ENCODE measurements around the gene RASSF4.
A peak's percentile ranks its signal among the peaks of the same experiment; 100 is the strongest.

Gene RASSF4

DNA sequence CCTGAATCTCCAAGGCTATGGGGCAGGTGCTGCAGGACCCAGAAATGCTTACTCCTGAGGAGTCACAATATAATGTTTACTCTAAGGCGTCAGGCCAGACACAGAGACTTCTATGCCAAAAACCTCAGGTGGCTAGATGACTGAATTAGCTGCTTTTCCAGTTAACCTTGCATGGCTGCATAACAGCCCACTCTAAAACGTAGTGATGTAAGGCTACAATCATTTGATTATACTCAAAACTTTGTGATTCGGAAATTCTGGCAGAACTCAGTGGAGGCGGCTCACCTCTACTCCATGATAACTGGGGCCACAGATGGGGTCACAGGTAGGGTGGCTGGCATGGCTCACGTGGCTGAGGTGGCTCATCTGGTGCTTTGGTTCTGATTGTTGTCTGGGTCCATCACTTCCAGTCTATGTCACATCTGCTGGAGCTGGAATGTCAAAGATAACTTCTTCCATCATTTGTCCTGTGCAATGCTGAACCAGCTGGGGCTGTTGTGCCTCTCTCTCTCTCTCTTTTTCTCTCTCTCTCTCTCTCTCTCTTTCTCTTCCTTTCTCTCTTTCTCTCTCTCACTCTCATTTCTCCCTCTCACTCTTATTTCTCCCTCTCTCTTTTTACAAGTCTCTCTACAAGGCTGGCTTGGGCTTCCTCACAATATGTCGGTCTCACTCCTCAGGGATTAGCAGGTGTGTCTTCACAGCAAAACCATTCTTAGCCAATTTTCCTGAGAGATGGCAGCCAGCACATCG lies 36.6 kb upstream of the RASSF4 start:
- Histone ChIP-seq H3K9me3 (ENCODE audit: insufficient read depth, low read length) (no peaks in the 10 kb centered on the region), H3K27me3 (ENCODE audit: low read depth, low read length) (no peaks in the 10 kb centered on the region), H3K27ac (ENCODE audit: low read length) (no peak overlapping the region), H3K79me2 (ENCODE audit: low read length) (no peaks in the 10 kb centered on the region), H4K20me1 (ENCODE audit: insufficient read depth, low read length) (no peaks in the 10 kb centered on the region), H3K9ac (ENCODE audit: low read length) (no peak overlapping the region), H2AFZ (ENCODE audit: low read depth, low read length) (no peak overlapping the region), H3K4me3 (ENCODE audit: low read length) (no peak overlapping the region), H3K4me1 (ENCODE audit: low read length) (peaks cover 3% of the 10 kb centered on the region; the same call in 1 of the 2 replicates), H3K36me3 (replicated peaks; ENCODE audit: low read depth, low read length) (no peaks in the 10 kb centered on the region), H3K4me2 (ENCODE audit: low read length) (no peak overlapping the region)
- no peak for TF ChIP-seq EZH2phosphoT487 (IDR thresholded peaks at IDR 0.05; ENCODE audit: low read depth)
- TF ChIP-seq, protein P1, sequence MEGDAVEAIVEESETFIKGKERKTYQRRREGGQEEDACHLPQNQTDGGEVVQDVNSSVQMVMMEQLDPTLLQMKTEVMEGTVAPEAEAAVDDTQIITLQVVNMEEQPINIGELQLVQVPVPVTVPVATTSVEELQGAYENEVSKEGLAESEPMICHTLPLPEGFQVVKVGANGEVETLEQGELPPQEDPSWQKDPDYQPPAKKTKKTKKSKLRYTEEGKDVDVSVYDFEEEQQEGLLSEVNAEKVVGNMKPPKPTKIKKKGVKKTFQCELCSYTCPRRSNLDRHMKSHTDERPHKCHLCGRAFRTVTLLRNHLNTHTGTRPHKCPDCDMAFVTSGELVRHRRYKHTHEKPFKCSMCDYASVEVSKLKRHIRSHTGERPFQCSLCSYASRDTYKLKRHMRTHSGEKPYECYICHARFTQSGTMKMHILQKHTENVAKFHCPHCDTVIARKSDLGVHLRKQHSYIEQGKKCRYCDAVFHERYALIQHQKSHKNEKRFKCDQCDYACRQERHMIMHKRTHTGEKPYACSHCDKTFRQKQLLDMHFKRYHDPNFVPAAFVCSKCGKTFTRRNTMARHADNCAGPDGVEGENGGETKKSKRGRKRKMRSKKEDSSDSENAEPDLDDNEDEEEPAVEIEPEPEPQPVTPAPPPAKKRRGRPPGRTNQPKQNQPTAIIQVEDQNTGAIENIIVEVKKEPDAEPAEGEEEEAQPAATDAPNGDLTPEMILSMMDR (IDR thresholded peaks at IDR 0.05; ENCODE audit: low read depth, low read length) = no peak

DNA sequence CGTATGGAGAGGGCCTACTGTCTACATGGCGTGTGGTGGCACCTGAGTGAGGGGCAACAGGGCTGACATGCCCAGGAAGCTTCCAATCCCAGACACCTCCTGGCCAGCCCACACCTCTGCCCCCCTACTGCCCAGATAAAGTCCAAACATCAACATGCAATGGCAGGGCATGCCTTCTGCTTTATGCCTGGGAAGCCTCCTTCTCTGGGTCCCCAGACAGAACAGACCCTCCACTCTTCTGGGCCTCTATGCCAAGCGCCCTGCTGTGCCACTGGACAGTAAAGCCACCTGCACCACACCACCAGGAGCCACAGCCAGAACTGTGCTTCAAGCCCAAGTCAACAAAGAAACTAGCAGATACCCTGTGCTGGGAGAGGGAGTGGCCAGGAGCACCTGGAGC lies 36.0 kb upstream of the RASSF4 start:
- Histone ChIP-seq H3K27ac (ENCODE audit: low read length) (no peak overlapping the region), H3K9me3 (ENCODE audit: insufficient read depth, low read length) (no peaks in the 10 kb centered on the region), H3K4me3 (ENCODE audit: low read length) (no peak overlapping the region), H3K36me3 (replicated peaks; ENCODE audit: low read depth, low read length) (no peaks in the 10 kb centered on the region), H3K4me2 (ENCODE audit: low read length) (no peak overlapping the region), H3K79me2 (ENCODE audit: low read length) (no peaks in the 10 kb centered on the region), H3K9ac (ENCODE audit: low read length) (no peak overlapping the region), H2AFZ (ENCODE audit: low read depth, low read length) (no peak overlapping the region), H4K20me1 (ENCODE audit: insufficient read depth, low read length) (no peaks in the 10 kb centered on the region), H3K4me1 (ENCODE audit: low read length) (peaks cover 3% of the 10 kb centered on the region; the same call in 1 of the 2 replicates), H3K27me3 (ENCODE audit: low read depth, low read length) (no peaks in the 10 kb centered on the region)
- TF ChIP-seq, protein P1 (IDR thresholded peaks at IDR 0.05; ENCODE audit: low read depth, low read length) = no peak
- TF ChIP-seq EZH2phosphoT487 (IDR thresholded peaks at IDR 0.05; ENCODE audit: low read depth) = no peak

DNA sequence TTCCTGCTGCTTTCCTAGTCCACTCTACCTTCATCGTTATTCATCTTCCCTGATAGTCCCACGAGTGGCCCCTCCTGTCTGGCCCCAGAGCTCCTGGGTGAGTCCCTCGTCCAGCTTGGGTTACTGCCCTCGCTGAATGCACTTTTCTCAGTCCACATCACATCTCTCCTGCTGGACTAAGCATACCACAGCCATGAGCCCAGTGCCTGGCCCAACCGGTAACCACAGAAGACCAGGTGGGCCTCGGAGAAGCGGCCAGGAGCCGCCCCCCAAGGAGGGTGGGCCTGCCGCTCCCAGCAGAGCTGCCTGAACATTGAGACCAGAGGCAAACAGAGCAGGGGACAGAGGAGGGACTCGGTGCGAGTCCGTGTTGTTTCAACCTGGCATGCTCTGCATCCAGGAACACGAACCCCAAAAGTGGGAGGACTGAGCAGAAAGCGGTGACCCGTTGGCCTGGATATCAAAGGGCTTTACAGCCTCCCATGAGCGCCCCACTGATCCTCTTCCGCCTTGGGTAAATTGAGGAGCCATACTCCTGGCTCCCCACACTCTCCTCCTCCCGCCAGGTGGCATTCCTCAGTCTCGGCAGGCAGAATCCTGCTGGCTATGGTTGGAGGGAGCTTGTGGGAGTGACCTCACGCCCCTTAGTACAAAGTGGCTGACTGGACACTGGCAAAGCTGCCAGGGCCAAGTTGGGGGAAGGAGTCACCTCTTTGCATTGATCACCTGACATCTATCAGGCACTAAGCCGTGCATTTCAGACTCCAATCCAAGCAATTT lies 35.2 kb upstream of the RASSF4 start:
- no peak overlapping the region for H3K4me2 ChIP-seq (ENCODE audit: low read length)
- no peak overlapping the region for H2AFZ ChIP-seq (ENCODE audit: low read depth, low read length)
- H4K20me1 ChIP-seq (ENCODE audit: insufficient read depth, low read length) = no peaks in the 10 kb centered on the region
- H3K27me3 ChIP-seq (ENCODE audit: low read depth, low read length) = no peaks in the 10 kb centered on the region
- H3K36me3 ChIP-seq (replicated peaks; ENCODE audit: low read depth, low read length) = no peaks in the 10 kb centered on the region
- H3K79me2 ChIP-seq (ENCODE audit: low read length) = no peaks in the 10 kb centered on the region
- no peak overlapping the region for H3K27ac ChIP-seq (ENCODE audit: low read length)
- no peaks in the 10 kb centered on the region for H3K9me3 ChIP-seq (ENCODE audit: insufficient read depth, low read length)
- peaks cover 3% of the 10 kb centered on the region; the same call in 1 of the 2 replicates for H3K4me1 ChIP-seq (ENCODE audit: low read length)
- no peak overlapping the region for H3K9ac ChIP-seq (ENCODE audit: low read length)
- H3K4me3 ChIP-seq (ENCODE audit: low read length) = no peak overlapping the region
- TF ChIP-seq EZH2phosphoT487 (IDR thresholded peaks at IDR 0.05; ENCODE audit: low read depth) = no peak
- TF ChIP-seq, protein P1 (IDR thresholded peaks at IDR 0.05; ENCODE audit: low read depth, low read length) = no peak

DNA sequence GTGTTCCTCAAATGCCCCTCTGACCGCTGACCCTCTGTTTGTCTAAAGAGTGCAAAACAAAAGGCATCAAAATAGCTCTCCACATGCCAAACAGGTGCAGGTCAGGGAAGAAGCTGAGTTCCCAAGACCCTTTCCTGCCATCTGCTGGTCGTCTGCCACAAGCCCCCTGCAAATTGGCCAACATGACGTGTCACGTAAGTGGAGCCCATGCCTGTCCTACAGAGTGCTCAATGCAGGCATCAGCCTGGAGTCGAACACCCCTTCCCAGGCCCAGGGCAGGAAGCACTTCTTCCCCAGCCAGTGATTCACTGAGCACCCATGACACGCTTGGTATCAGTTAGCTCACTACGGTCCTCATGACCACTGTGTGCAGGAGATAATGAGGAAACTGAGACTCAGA lies 34.4 kb upstream of the RASSF4 start:
- peak overlapping the region; percentile 14 for H3K4me2 ChIP-seq (ENCODE audit: low read length)
- no peak for TF ChIP-seq EZH2phosphoT487 (IDR thresholded peaks at IDR 0.05; ENCODE audit: low read depth)
- TF ChIP-seq, protein P1 (IDR thresholded peaks at IDR 0.05; ENCODE audit: low read depth, low read length) = peak; percentile 45
- H3K9me3 ChIP-seq (ENCODE audit: insufficient read depth, low read length) = no peaks in the 10 kb centered on the region
- peaks cover 3% of the 10 kb centered on the region; the same call in 1 of the 2 replicates for H3K4me1 ChIP-seq (ENCODE audit: low read length)
- H3K27me3 ChIP-seq (ENCODE audit: low read depth, low read length) = no peaks in the 10 kb centered on the region
- H3K4me3 ChIP-seq (ENCODE audit: low read length) = no peak overlapping the region
- no peaks in the 10 kb centered on the region for H4K20me1 ChIP-seq (ENCODE audit: insufficient read depth, low read length)
- H3K27ac ChIP-seq (ENCODE audit: low read length) = no peak overlapping the region
- no peaks in the 10 kb centered on the region for H3K79me2 ChIP-seq (ENCODE audit: low read length)
- no peak overlapping the region for H2AFZ ChIP-seq (ENCODE audit: low read depth, low read length)
- H3K9ac ChIP-seq (ENCODE audit: low read length) = no peak overlapping the region
- H3K36me3 ChIP-seq (replicated peaks; ENCODE audit: low read depth, low read length) = no peaks in the 10 kb centered on the region

All from OCI-LY3 (cell line).